HUES64 (cell line): Measurements from ENCODE around the gene ZNF25.

Source experiments
- H3K27ac ChIP-seq: 2 replicates; pipeline ENCODE4 v1.7.0; 2013; ENCODE audit warnings: low read depth, low read length, inconsistent platforms
- H3K27me3 ChIP-seq: 2 replicates; pipeline ENCODE4 v1.6.1; 2013; ENCODE audit warnings: mild to moderate bottlenecking, low read length; ENCODE audit not compliant: insufficient read depth
- H3K36me3 ChIP-seq: 2 replicates; pipeline ENCODE4 v1.6.1; 2013; ENCODE audit warnings: mild to moderate bottlenecking, low read length; ENCODE audit not compliant: insufficient read depth
- H3K4me1 ChIP-seq: 2 replicates; pipeline ENCODE4 v1.6.1; 2013; ENCODE audit warnings: mild to moderate bottlenecking, low read length, moderate library complexity; ENCODE audit not compliant: insufficient read depth
- H3K4me3 ChIP-seq: 2 replicates; pipeline ENCODE4 v1.5.1; 2013; ENCODE audit warnings: mild to moderate bottlenecking, low read length, moderate library complexity
- H3K9ac ChIP-seq: 2 replicates; pipeline ENCODE4 v1.6.1; 2013; ENCODE audit warnings: mild to moderate bottlenecking, low read depth, low read length
- H3K9me3 ChIP-seq: 2 replicates; pipeline ENCODE4 v1.6.1; 2013; ENCODE audit warnings: low read depth, low read length; ENCODE audit not compliant: insufficient read depth
- WGBS: fragments of 150-250, 120-280 bp; methylation state at CpG from one replicate; pipeline ENCODE4 v1.1.7; 2013; ENCODE audit warnings: missing lambda C conversion rate; 5-methylcytosine and 5-hydroxymethylcytosine counted together

ZNF25 gene

DNA sequence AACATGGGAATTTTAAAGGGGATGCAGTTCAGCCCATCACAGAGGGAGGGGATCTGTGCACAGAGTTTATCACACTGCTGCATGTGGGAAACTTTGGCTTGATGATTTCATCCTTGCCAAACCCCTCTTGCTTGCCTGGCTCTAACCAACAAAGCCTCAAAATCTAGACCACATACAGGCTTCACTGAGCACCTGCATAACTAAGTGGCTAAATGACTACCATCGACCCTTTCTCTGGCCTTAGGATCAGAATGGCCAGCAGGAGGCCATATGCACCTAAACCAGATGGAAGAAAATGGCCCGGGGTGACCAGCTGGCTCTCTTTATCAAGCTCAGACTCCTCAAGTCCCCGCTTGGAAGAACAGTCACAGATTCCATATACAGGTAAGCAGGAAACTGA is 15.6 kb upstream of the ZNF25 start:
- H3K36me3 ChIP-seq, result no peaks in the 10 kb centered on the region
- H3K27me3 ChIP-seq, result no peaks in the 10 kb centered on the region
- no peak overlapping the region for H3K4me3 ChIP-seq
- H3K9ac ChIP-seq, result no peak overlapping the region
- 82% methylated on average over 3 of the region's 3 CpGs for WGBS
- peaks cover 43% of the 10 kb centered on the region for H3K9me3 ChIP-seq
- no peak overlapping the region for H3K27ac ChIP-seq
- no peaks in the 10 kb centered on the region for H3K4me1 ChIP-seq

DNA sequence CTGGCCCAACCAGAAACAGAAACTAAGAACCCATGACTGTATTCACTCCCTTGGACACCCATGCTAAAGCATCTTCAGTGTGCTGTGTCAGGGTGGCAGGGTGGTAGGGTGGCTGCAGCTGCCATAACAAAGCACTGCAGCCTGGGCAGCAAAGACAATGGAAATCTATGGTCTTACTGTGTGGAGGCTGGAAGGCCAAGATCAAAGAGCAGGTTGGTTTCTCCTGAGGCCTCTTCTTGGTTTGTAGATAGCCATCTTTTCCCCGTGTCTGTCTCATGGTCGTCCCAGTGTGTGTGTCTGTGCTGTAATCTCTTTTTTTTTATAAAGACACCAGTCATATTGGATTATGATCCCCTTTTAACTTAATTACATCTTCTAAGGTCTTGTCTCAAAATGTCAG is 15.2 kb upstream of the ZNF25 start:
- Histone ChIP-seq H3K4me1 (no peaks in the 10 kb centered on the region), H3K27me3 (no peaks in the 10 kb centered on the region), H3K36me3 (no peaks in the 10 kb centered on the region), H3K9ac (no peak overlapping the region), H3K27ac (no peak overlapping the region), H3K9me3 (peaks cover 46% of the 10 kb centered on the region), H3K4me3 (no peak overlapping the region)
- WGBS, result 40% methylated on average over 1 of the region's 2 CpGs

DNA sequence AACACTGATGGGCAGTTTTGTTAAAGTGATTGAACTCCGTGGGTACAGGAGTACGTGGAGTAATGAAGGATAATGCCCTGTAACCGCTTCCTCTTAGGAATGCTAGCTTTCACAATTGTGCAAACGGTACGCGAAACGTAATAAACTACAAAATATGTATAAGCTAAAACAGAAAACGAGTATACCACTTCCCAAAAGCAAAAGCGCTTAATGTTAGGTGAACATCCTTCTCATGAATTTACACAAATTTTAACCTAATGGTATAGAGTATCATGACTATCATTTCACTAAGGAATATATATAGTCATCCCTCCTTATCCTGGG is 395 bp upstream of the ZNF25 start:
- 58% methylated on average over 9 of the region's 9 CpGs for WGBS
- Histone ChIP-seq H3K9me3 (peaks cover 26% of the 10 kb centered on the region), H3K4me1 (no peaks in the 10 kb centered on the region), H3K27ac (no peak overlapping the region), H3K36me3 (no peaks in the 10 kb centered on the region), H3K27me3 (no peaks in the 10 kb centered on the region), H3K4me3 (peak overlapping the region; percentile 28; the same call in 1 of the 2 replicates), H3K9ac (no peak overlapping the region)

DNA sequence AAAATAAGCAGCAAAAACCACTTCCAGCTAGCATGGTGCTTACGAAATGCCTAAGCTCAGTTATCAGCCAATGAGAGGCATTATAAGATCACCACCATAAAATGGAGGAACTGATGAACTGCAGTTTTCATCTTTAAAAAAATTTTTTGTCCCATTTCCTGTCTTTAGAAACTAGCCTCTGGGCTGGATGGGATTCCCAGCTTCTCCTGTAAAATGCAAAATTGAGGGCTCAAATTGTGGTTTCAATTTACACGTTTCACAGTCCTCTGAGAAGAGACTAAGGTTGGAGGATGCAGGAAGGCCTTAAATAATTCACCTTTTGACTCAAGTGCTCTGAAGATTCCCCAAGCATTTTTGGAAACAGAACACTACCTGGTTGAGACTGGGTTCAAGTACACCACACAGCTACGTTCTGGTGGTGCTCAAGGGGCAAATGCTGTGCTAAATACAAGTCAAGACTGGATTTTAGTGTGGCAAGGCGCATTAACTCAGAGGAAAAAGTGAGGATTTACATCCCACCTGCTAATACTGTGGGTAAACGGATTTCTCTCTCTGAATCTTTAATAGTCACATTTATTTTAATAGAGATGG is 951 bp downstream of the ZNF25 start:
- peak overlapping the region; percentile 71 for H3K4me3 ChIP-seq
- no peaks in the 10 kb centered on the region for H3K4me1 ChIP-seq
- 84% methylated on average over 4 of the region's 5 CpGs for WGBS
- H3K27ac ChIP-seq, result no peak overlapping the region
- peak overlapping the region; percentile 81; the same call in 1 of the 2 replicates for H3K9ac ChIP-seq
- no peaks in the 10 kb centered on the region for H3K27me3 ChIP-seq
- peaks cover 20% of the 10 kb centered on the region for H3K9me3 ChIP-seq
- no peaks in the 10 kb centered on the region for H3K36me3 ChIP-seq

DNA sequence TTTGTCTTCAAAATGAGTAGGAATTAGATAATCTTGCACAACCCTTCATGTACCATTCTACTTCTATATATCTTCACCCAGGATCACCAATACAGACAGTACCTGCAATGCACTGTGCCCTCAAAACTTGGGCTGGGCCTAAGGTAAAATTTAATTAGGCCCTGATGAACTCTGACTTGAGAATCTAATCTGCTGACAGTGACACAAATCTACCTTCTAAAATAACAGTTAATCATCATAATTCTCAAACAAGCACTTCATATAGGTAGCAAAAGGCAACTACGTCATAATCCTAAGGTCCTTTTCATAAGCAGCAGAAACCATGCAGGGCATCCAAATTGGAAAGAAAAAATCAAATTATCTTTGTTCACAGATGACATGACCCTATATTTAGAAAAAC is 4.1 kb downstream of the ZNF25 start:
- Histone ChIP-seq H3K9ac (no peak overlapping the region), H3K9me3 (peaks cover 44% of the 10 kb centered on the region), H3K4me1 (no peaks in the 10 kb centered on the region), H3K36me3 (peaks cover 4% of the 10 kb centered on the region; the same call in 1 of the 2 replicates), H3K4me3 (no peak overlapping the region), H3K27ac (no peak overlapping the region), H3K27me3 (no peaks in the 10 kb centered on the region)
- 96% methylated on average over 1 of the region's 1 CpG for WGBS

DNA sequence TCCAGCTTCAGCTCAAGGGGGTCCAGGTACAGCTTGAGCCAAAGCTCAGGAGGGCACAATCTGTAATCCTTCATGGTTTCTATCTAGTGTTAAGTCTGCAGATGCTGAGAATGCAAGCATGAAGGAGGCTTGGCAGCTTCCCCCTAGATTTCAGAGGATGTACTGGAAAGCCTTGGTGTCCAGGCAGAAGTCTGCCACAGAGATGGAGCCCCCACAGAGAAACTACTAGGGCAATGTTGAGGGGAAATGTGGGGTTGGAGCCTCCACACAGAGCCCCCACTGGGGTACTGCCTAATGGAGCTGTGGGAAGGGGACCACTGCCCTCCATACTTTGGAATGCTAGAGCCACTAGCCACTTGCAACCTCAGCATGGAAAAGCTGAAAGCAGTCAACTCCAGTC is 11.4 kb downstream of the ZNF25 start:
- Histone ChIP-seq H3K4me1 (no peaks in the 10 kb centered on the region), H3K4me3 (no peak overlapping the region), H3K27me3 (no peaks in the 10 kb centered on the region), H3K9ac (no peak overlapping the region), H3K36me3 (peaks cover 4% of the 10 kb centered on the region; the same call in 1 of the 2 replicates), H3K9me3 (peaks cover 85% of the 10 kb centered on the region), H3K27ac (no peak overlapping the region)

DNA sequence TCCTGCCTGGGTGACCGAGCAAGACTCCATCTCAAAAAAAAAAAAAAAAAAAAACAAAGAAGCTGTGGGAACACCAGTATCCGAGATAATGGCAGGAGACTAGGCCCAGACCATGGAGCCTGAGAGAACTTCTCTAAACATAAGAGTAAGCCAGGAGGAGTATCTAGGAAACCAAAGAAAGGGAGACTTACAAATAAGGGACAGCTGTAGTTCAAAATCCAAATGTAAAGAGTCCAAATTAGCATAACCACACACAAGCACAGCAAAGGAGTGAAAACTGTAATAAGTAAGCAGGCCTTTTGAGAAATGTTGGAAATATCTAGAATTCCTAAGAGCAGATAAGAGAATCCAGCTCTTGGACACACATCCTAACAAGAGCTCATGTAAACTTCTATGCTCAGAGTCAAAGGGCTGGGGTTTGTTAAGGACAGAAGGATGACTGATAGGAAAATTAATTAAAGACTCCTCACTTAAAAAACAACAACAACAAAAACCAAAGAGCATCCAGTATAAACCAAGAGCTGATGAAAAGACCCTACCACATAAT is 15.8 kb downstream of the ZNF25 start:
- Histone ChIP-seq H3K9me3 (peaks cover 85% of the 10 kb centered on the region), H3K27me3 (no peaks in the 10 kb centered on the region), H3K9ac (no peak overlapping the region), H3K27ac (no peak overlapping the region), H3K36me3 (no peaks in the 10 kb centered on the region), H3K4me1 (no peaks in the 10 kb centered on the region), H3K4me3 (no peak overlapping the region)
- 92% methylated on average over 2 of the region's 2 CpGs for WGBS

DNA sequence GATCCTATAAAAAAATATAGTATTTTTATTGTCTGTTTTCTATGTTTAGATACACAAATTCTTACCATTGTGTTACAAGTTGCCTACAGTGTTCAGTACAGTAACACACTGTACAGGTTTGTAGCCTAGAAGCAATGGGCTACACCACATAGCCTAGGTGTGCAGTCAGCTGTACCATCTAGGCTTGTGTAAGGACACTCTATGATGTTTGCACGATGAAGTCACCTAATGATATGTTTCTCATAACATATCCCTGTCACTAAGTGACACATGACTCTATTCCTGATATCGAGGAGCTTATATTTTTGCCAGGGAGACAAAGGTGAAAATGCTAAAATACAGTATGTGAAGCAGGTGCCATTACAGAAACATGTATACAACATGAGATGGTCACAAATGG is 18.6 kb downstream of the ZNF25 start:
- Histone ChIP-seq H3K27ac (no peak overlapping the region), H3K36me3 (peaks cover 15% of the 10 kb centered on the region), H3K9me3 (peaks cover 84% of the 10 kb centered on the region), H3K4me1 (no peaks in the 10 kb centered on the region), H3K27me3 (no peaks in the 10 kb centered on the region), H3K4me3 (no peak overlapping the region), H3K9ac (no peak overlapping the region)
- WGBS, result 88% methylated on average over 2 of the region's 2 CpGs

DNA sequence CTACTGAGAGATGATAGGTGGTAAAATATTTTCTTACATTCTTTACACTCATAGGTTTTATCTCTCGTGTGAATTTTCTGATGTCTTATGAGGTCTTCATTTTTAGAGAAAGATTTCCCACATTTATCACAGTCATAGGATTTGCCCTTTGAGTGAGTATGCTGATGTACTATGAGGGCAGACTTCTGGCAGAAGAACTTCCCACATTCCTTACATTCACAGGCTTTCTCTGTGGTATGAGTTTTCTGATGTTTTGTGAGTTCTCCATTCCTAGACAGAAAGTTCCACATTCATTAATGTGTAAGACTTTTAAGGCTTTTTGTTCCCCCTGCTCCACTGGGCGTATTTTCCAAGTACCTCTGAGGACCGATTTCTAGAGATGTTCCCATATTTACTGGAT is 23.5 kb downstream of the ZNF25 start:
- H3K4me3 ChIP-seq, result no peak overlapping the region
- no peaks in the 10 kb centered on the region for H3K27me3 ChIP-seq
- WGBS, result 93% methylated on average over 2 of the region's 3 CpGs
- H3K27ac ChIP-seq, result no peak overlapping the region
- H3K4me1 ChIP-seq, result no peaks in the 10 kb centered on the region
- H3K9ac ChIP-seq, result no peak overlapping the region
- H3K9me3 ChIP-seq, result peaks cover 92% of the 10 kb centered on the region
- peaks cover 24% of the 10 kb centered on the region for H3K36me3 ChIP-seq

DNA sequence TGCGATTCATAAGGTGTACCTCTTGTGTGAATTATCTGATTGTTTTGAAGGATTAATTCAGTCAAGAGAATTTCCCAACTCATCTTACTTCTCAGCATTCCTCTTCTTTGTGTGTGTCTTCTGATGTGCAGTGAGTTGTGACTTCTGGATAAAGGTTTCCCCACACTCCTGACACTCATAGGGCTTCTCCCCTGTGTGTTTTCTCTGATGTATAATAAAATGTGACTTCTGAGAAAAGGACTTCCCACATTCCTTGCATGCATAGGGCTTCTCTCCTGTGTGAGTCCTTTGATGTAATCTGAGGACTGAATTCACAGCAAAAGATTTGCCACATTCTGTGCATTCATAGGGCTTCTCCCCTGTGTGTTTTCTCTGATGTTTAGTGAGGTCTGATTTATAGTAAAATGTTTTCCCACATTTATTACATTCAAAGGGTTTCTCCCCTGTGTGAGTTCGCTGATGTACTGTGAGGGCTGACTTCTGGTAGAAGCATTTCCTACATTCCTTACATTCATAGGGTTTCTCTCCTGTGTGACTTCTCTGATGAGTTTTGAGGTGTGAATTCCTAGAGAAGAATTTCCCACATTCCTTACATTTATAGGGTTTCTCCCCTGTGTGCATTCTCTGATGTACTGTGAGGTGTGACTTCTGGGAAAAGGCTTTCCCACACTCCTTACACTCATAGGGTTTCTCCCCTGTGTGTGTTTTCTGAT is 24.2 kb downstream of the ZNF25 start:
- no peak overlapping the region for H3K27ac ChIP-seq
- no peak overlapping the region for H3K9ac ChIP-seq
- no peaks in the 10 kb centered on the region for H3K27me3 ChIP-seq
- 80% methylated on average over 1 of the region's 2 CpGs for WGBS
- no peaks in the 10 kb centered on the region for H3K4me1 ChIP-seq
- no peak overlapping the region for H3K4me3 ChIP-seq
- H3K36me3 ChIP-seq, result peaks cover 24% of the 10 kb centered on the region
- peaks cover 92% of the 10 kb centered on the region for H3K9me3 ChIP-seq

DNA sequence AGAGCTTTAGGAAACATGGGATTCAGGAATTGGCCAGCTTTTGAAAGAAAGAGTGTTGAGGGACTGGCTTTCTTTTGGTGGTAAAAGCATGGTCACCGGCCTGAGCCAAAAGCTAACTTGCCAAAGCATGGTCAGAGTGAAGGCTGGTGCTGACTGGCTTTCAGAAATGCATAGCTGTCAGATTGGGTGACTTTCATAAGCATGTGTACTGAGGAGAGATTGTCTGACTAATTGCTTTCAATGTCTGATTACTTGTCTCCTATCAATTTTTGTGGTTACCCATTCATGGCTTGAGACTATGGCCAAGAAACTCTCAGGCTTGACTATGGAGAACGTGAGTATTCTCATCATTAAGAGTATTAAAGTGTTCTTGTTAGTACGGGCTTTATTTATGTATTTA is 28.2 kb downstream of the ZNF25 start:
- Histone ChIP-seq H3K9ac (no peak overlapping the region), H3K4me1 (no peaks in the 10 kb centered on the region), H3K27me3 (no peaks in the 10 kb centered on the region), H3K4me3 (no peak overlapping the region), H3K9me3 (peaks cover 86% of the 10 kb centered on the region), H3K36me3 (peaks cover 13% of the 10 kb centered on the region), H3K27ac (no peak overlapping the region)
- WGBS, result 70% methylated on average over 2 of the region's 3 CpGs
